Nucleus accumbens (tissue), 56 donors: ENCODE measurements around the gene EFNA5.

Experiments used
- DNase-seq, 56 donors: peaks; one replicate each; lab custom pipeline; 2025; lab: John Stamatoyannopoulos, UW

Gene EFNA5

DNA sequence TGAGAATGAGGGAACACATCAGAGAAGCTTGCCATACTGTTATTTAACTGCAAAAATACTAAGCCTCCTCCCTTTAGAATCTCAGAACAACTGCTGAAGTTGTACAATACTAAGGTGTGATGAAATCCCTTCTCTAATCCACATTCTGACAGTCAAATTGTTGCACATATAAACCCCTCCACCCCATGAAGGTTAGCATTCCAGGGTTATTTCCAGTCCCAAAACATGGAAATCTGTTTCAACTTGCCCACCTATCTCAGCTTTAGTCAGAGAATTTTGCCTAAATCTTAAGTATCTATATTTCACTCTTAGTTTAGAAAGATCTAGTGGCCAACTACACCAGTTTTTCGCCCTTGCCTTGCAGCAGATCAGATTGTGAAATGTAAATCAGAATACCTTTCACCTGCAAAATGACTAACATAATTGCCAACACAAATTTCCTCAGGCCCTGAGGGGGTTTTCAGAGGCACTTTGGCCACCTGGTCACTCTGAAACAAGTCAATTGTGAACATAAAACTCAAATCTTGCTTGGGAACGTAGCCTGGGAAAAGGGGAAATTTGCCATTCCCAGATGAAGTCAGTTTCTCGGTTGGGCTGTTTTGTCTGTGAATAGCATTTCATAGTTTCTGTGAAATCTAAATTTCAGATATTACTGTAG, 93.9 kb downstream of the EFNA5 start:
- DNase-seq, result no peak

- DNase-seq, result no peak
Measured at GRCh38 chr5:107576155-107576554, 94.6 kb downstream of the EFNA5 start.

- DNase-seq, result no peak
Measured at GRCh38 chr5:107574287-107574686, 96.5 kb downstream of the EFNA5 start.

GRCh38 chr5:107572715-107573368, 97.9 kb downstream of the EFNA5 start:
- no peak for DNase-seq

DNA sequence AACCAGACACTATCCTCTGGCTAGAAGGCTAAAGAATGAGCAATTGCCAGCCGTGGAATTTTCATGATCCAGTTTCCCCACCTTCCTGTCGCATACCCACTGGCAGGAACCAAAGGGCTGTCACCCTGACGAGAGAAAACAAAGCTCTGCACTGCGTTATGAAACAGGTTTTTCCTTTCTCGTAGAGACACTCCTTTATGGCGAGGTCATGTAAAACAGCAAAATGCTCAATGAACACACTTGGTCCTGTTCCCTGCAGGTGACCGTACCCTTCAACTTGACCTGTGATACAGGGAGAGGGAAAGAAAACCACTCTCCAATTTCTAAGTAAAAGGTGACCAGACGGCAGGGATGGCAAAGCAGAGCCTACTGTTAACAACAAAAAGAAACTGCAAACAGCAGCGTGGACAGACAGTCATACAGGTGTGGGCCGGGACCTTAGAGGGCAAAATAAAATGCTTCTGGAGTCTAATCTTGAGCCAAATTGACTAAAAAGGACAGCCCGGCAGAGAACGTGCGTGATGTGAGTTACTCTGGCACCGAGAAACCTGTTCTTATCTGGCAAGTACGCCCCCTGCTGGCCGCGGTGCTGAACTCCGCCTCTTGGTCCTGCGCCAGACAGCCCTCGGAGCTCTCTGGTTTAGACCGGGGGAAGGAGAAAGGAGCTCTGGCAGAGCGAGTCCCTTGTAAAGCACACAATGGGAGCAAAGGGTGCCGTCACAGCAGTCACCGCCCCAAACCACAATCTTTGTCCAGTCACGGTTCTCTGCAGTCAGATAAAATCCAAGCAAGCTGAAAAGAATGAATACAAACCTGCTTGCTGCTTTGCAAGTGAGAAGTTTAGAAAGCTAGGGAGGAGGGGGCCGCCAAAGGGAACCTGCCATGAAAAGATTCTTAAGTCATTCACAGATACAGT, 98.9 kb downstream of the EFNA5 start:
- peak in 55 of 56 donors; percentile 11 to 96 (median 83) for DNase-seq

GRCh38 chr5:107570805-107571531, 99.8 kb downstream of the EFNA5 start:
- peak in 1 of 56 donors; percentile 16 for DNase-seq

DNA sequence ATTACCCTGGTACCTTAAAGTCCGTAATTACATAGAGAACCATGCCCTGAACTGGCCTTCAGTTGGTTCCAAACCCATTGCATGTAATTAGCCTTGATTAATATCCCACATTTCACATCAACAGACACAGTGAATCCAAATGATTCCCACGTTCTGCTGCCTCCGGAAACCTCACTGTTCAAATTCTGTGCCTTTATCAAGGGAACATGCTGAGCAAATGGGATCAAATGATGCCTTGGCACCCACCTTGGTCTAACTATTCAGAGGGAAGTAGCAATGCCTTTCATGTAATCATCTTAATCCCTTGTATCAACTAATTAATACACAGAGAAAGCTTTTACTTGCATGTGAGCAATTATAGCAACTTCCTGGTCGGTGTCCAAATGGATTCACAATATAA, 100.6 kb downstream of the EFNA5 start:
- DNase-seq, result no peak

GRCh38 chr5:107567901-107568671, 102.7 kb downstream of the EFNA5 start:
- DNase-seq, result no peak

DNA sequence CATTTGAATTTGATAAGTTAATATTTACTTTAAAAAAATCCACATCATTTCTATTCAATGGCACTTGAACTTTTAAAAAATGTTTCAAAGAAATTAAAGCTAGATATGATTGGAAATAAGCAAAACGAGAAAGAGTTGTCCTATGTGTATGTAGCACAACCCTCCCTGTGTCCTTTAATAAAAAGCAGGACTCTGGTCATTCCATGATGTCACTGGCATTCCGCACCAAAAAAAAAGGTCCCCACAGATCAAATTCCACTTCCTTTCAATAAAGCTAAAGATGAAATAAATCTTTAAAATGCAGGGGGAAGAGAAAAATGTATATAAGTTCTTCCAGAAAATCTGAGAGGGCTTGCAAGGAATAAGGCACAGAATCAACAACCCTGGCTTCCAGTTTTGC, 103.8 kb downstream of the EFNA5 start:
- no peak for DNase-seq

DNA sequence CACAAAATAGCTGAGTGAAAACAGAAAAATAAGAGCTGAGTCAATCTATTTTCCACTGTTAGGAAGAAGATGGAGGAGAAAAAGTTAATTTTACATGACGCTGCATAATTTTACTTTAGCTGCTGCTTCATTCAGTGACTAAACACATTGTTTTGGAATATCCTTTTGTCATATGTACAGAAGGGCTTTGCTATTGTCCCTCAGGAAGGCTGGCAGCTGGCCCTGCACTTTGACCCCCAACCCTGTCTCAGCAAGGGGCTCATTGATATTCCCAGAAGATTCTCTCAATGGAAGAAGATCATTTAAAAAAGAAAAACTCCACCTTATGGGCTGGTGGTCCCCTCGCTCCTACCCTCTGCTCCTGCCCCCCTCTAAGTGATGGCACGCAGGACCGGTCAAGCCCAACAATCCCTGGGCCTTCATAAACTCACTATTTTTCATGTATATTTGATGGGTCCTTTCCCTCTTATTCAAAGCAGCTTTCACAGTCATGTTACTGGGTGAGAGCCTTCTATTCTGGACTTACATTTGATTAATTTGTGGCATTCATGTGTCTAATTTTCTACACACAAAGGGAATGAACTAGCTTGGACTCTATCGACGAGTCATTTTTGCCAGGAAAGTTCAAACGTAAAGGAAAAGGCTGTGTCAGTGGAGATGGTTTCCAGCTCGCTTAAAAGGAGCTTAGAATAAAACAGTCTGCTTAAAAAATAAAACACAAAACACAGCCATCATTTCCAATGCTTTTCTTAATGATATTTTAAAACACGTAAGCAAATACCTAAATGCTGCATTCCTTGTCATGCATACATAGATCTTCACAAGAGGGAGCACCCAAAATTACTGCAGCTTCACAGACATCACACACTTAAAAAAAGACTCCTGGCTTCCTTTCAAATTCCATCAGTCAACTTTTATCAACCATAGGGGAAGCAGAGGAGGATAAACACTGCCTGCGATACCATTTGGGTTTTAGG, 104.7 kb downstream of the EFNA5 start:
- no peak for DNase-seq

DNA sequence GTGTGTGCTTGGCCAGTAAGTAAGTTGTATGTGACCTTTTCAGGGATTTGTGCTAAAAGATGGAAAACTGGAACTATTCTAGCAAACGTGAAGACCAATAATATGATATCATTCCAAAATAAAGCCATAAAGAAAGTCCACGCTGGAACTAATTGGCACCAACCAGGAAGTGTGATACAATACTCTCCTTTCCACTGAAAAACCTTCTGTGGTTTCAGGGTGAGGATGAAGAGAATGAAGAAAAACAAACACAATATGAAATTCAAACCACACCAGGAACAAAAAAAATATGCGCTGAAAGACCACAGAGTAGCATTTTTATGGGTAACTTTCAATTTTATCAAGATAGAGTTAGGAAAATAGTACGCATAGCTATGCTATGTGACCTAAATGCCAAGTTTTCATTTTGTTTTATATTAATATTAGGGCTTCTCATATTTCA, 105.8 kb downstream of the EFNA5 start:
- DNase-seq, result no peak

DNA sequence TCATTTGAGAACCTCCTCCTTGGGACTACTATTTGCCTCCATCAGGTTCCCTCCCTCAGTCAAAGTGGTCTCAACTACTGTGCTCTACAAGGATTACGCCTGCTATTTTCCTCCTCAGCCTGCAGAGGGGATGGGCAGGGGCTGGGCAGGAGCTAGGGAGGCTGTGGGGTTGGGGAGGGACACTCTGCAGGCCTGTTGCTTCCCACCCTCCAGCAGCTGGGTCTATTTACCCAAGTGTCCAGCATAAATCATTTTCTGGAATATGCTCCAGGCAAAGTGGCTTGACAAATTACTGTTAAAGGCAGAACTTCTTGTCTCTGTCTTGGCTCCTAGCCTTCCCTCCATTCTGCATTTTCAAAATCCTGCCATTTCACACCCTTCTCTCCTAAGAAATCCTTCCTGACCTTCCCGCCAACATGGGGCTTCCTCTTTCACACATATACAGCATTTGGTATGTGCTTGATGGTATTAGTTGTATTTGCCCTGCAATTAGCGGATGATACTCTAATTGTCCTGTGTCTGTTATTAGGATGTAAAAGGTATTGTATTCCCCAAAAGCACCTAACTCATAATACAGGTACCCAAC, 106.7 kb downstream of the EFNA5 start:
- DNase-seq, result no peak

DNA sequence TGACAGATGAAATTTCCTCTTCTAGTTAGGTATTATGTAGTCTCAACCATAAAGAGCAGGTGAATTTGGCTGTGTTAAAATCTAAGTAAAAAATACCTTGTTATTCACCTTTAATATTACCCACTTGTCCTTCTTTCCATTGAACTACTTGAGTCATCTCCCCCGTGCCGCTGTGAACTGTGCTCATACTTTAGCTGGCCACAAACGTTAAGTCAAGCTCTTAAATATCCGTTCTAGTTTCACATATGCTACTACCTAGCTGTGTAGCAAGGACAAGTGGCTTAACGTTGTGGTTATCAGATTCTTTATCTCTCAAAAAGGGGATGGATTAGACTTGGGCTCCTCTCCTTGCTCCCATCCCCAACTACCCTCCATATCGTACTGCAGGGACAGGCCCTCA, 110.4 kb downstream of the EFNA5 start:
- DNase-seq, result no peak

DNA sequence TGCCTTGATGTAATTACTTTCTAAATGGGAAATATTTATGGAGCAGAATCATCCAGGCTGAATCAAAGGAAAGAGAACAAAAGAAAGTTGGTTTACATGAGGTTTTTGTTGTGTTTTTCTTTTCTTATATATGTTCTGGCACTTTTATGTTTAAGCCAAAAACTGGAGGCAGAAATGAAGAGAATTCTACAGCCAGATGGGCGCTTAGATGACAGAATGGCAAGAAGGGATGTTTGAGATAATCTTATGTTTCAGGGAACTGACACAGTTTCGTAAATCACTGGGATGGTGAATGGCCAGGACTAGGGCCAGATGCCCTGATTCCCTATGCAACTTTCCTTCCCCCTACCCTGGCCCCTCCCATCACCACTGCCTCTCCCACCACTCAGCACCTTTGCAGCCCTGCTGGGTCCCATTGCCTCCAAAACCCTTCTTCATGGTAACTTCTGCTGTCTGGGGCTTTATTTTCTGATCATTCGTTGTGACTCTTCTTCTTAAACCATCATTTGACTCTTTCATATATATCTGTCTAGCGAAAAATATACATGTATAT, 111.8 kb downstream of the EFNA5 start:
- no peak for DNase-seq

GRCh38 chr5:107557051-107557658, 113.6 kb downstream of the EFNA5 start:
- DNase-seq, result no peak

DNA sequence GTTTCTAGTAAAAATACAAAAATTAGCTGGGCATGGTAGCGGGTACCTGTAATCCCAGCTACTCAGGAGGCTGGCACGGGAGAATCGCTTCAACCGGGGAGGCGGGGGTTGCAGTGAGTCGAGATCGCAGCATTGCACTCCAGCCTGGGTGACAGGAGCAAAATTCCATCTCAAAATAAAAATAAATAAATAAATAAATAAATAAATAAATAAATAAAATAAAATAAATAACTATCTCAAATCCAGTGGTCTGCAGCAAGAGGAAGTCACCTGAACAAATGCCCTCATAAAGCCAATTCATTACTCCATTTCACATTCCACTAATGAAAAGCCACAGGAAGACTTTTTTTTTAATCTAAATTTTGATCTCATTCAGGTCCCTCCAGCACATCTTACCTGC, 114.2 kb downstream of the EFNA5 start:
- DNase-seq, result no peak

- no peak for DNase-seq
Measured at GRCh38 chr5:107555425-107556090, 115.2 kb downstream of the EFNA5 start.
